A549 (cell line): ENCODE data around the gene PRPF8. TPM values are rescaled to one million over a fixed set of nuclear protein-coding genes. Genes with fewer than 3 reads are reported as not detected.

Experiments used
- ATAC-seq, 2 experiments: fragments of 200-7000 bp in 1 of 2; fragments of >200 bp in 1 of 2; cut with Nextera tagmentation in 1 of 2; cut with Tn5 transposase in 1 of 2; 3 replicates each; pipeline versions ENCODE4 v1.8.0 to v1.9.1; 2018 to 2020; ENCODE audit warnings: mild to moderate bottlenecking in 1 of 2, moderate library complexity in 1 of 2
- CTCF ChIA-PET: fragments of 300-600 bp; sonication (Branson Sonifier 250); formaldehyde crosslinking; extraction: SDS; loops from one replicate; lab custom pipeline; 2021; ENCODE audit warnings: antibody characterized with exemption, inconsistent platforms; lab: Yijun Ruan, JAX
- POLR2A ChIA-PET: fragments of 350-600 bp; formaldehyde crosslinking; extraction: SDS; loops from one replicate; lab custom pipeline; 2021; ENCODE audit warnings: antibody characterized with exemption, inconsistent platforms; lab: Yijun Ruan, JAX
- DNase-seq, 2 experiments: peaks; one replicate each; pipeline versions ENCODE4 v3.0.0 to v3.0.0-alpha.2; 2011 to 2016; ENCODE audit warnings: low read depth in 1 of 2, low spot score in 1 of 2
- FAIRE-seq: peaks from 2 replicates; lab custom pipeline; 2011; peaks lifted over from hg19 to GRCh38; lab: Jason Lieb, UNC
- H3K27ac ChIP-seq, 2 experiments: fragments of >200 bp; sonication (Bioruptor Twin); formaldehyde crosslinking; 3 replicates each; pipeline ENCODE4 v1.5.1; 2016 to 2017
- H3K4me1 ChIP-seq: fragments of >200 bp; sonication (Bioruptor Twin); formaldehyde crosslinking; 3 replicates; pipeline ENCODE4 v1.6.1; 2016
- H3K4me2 ChIP-seq: fragments of >200 bp; sonication (Bioruptor Twin); formaldehyde crosslinking; 3 replicates; pipeline ENCODE4 v1.6.1; 2016
- H3K4me3 ChIP-seq: fragments of >200 bp; sonication (Bioruptor Twin); formaldehyde crosslinking; 3 replicates; pipeline ENCODE4 v1.5.1; 2016
- H3K9me3 ChIP-seq: fragments of >200 bp; sonication (Bioruptor Twin); formaldehyde crosslinking; 3 replicates; pipeline ENCODE4 v1.6.1; 2016
- CBX2 ChIP-seq: fragments of 200-600 bp; sonication (generic); IDR thresholded peaks from 2 replicates; pipeline ENCODE4 v1.6.1; 2016; ENCODE audit warnings: low read depth, mild to moderate bottlenecking, borderline replicate concordance
- CHD2 ChIP-seq: fragments of 150-350 bp; IDR thresholded peaks from 2 replicates; pipeline ENCODE4 v1.6.1; 2014; ENCODE audit warnings: low read length; ENCODE audit not compliant: partially characterized antibody
- CHD4 ChIP-seq: fragments of 200-600 bp; sonication (generic); IDR thresholded peaks from 2 replicates; pipeline ENCODE4 v1.6.1; 2016; ENCODE audit warnings: antibody characterized with exemption, mild to moderate bottlenecking, borderline replicate concordance
- EHF ChIP-seq: fragments of 250-450 bp; sonication (Bioruptor Pico); IDR thresholded peaks from 2 replicates; pipeline ENCODE4 v1.5.0; 2020; ENCODE audit warnings: mild to moderate bottlenecking
- EHMT2 ChIP-seq: fragments of 200-600 bp; sonication (generic); IDR thresholded peaks from 2 replicates; pipeline ENCODE4 v1.6.1; 2016; ENCODE audit warnings: antibody characterized with exemption, low read depth, mild to moderate bottlenecking, moderate library complexity
- ESRRA ChIP-seq: fragments of 150-350 bp; IDR thresholded peaks from 2 replicates; pipeline ENCODE4 v1.6.1; 2014; ENCODE audit warnings: mild to moderate bottlenecking, low read length, borderline replicate concordance
- FOSL2 ChIP-seq, 2 experiments: fragments of 450-650 bp in 1 of 2; fragments of >200 bp in 1 of 2; sonication (Bioruptor Twin) in 1 of 2; formaldehyde crosslinking; IDR thresholded peaks; 2 replicates each; pipeline versions ENCODE4 v1.5.0 to v1.6.1; 2016 to 2020; ENCODE audit warnings: mild to moderate bottlenecking in 1 of 2, moderate library complexity in 1 of 2
- FOXS1 ChIP-seq: fragments of 250-450 bp; sonication (Bioruptor Pico); IDR thresholded peaks from 2 replicates; pipeline ENCODE4 v1.5.0; 2020; ENCODE audit warnings: mild to moderate bottlenecking, moderate library complexity
- GATA3 ChIP-seq: IDR thresholded peaks from 2 replicates; pipeline ENCODE4 v1.6.1; 2012; ENCODE audit warnings: borderline replicate concordance
- HDAC2 ChIP-seq: fragments of 200-600 bp; sonication (generic); IDR thresholded peaks from 2 replicates; pipeline ENCODE4 v1.6.1; 2016
- HOXA7 ChIP-seq: fragments of 250-450 bp; sonication (Bioruptor Pico); IDR thresholded peaks from 2 replicates; pipeline ENCODE4 v1.5.0; 2020; ENCODE audit warnings: mild to moderate bottlenecking, moderate library complexity
- NFE2L2 ChIP-seq: fragments of 150-350 bp; conservative IDR thresholded peaks from 2 replicates; pipeline ENCODE4 v1.6.1; 2014; ENCODE audit warnings: low read length
- NPAS2 ChIP-seq: fragments of 250-450 bp; sonication (Bioruptor Pico); IDR thresholded peaks from 2 replicates; pipeline ENCODE4 v1.8.0; 2022; ENCODE audit warnings: mild to moderate bottlenecking, moderate library complexity, borderline replicate concordance
- PHF8 ChIP-seq: fragments of 200-600 bp; sonication (generic); IDR thresholded peaks from 2 replicates; pipeline ENCODE4 v1.6.1; 2016; ENCODE audit warnings: low read depth, mild to moderate bottlenecking, antibody characterized with exemption, moderate library complexity, borderline replicate concordance
- POLR2A ChIP-seq: IDR thresholded peaks from 2 replicates; pipeline ENCODE4 v1.6.1; 2012; ENCODE audit warnings: mild to moderate bottlenecking, low read length
- POLR2AphosphoS2 ChIP-seq: conservative IDR thresholded peaks from 2 replicates; pipeline ENCODE4 v1.6.1; 2012; ENCODE audit warnings: low read length, improper control_type of control experiment, inconsistent platforms
- RCOR1 ChIP-seq: fragments of 150-350 bp; IDR thresholded peaks from 2 replicates; pipeline ENCODE4 v1.6.1; 2014; ENCODE audit warnings: antibody characterized with exemption, low read length, low read depth
- RFX5 ChIP-seq: fragments of 450-650 bp; IDR thresholded peaks from 2 replicates; pipeline ENCODE4 v1.7.1; 2014; ENCODE audit warnings: antibody characterized with exemption, mild to moderate bottlenecking, moderate library complexity
- SMC3 ChIP-seq: fragments of >200 bp; sonication (Bioruptor Twin); formaldehyde crosslinking; IDR thresholded peaks from 3 replicates; pipeline ENCODE4 v1.6.1; 2018; ENCODE audit warnings: inconsistent platforms
- TFCP2L1 ChIP-seq: fragments of 250-450 bp; sonication (Bioruptor Pico); IDR thresholded peaks from 2 replicates; pipeline ENCODE4 v1.5.0; 2021; ENCODE audit warnings: mild to moderate bottlenecking
- ZFP36 ChIP-seq: fragments of 450-650 bp; IDR thresholded peaks from 2 replicates; pipeline ENCODE4 v1.6.1; 2014; ENCODE audit warnings: borderline replicate concordance; ENCODE audit not compliant: partially characterized antibody
- ZNF302 ChIP-seq: fragments of 250-450 bp; sonication (Bioruptor Pico); IDR thresholded peaks from 2 replicates; pipeline ENCODE4 v1.9.0; 2021; ENCODE audit warnings: inconsistent platforms, mild to moderate bottlenecking, moderate library complexity
- WGBS: methylation state at CpG from one replicate; pipeline ENCODE4 v1.1.6; 2017; ENCODE audit errors: missing lambda C conversion rate; 5-methylcytosine and 5-hydroxymethylcytosine counted together
- polyA plus RNA-seq, 4 experiments: library from polyadenylated mRNA; depleted of rRNA in 3 of 4; stranded (reverse); fragments of >200 nt; fragmentation: RNase III in 1 of 4; extraction: RNeasy Plus Mini Kit Qiagen cat#74134 plus additional on column Dnase treatment in 1 of 4; gene quantifications; 2 replicates in 3 of 4; 3 replicates in 1 of 4; pipeline ENCODE4 v1.2.3, GENCODE V29; 2011 to 2017
- TF ChIP-seq, protein P1 (sequence below): fragments of 150-350 bp; IDR thresholded peaks from 2 replicates; pipeline ENCODE4 v1.6.1; 2014; ENCODE audit warnings: low read depth, mild to moderate bottlenecking, low read length
- TF ChIP-seq, protein P2 (sequence below): fragments of >200 bp; sonication (Bioruptor Twin); formaldehyde crosslinking; IDR thresholded peaks from 3 replicates; pipeline ENCODE4 v1.6.1; 2016
- TF ChIP-seq, protein P3 (sequence below): fragments of 250-450 bp; sonication (Bioruptor Pico); IDR thresholded peaks from 2 replicates; pipeline ENCODE4 v1.5.0; 2020; ENCODE audit warnings: low read depth, mild to moderate bottlenecking, moderate library complexity
- TF ChIP-seq, protein P4 (sequence below): fragments of 450-650 bp; IDR thresholded peaks from 2 replicates; pipeline ENCODE4 v1.6.1; 2014; ENCODE audit warnings: antibody characterized with exemption
- TF ChIP-seq, protein P5 (sequence below): fragments of >200 bp; sonication (Bioruptor Twin); formaldehyde crosslinking; IDR thresholded peaks from 3 replicates; pipeline ENCODE4 v1.5.1; 2016

The PRPF8 gene
- polyA plus RNA-seq, 2 of the 4 experiments (the other 2 are of a cell fraction), result 234 to 263 TPM

DNA sequence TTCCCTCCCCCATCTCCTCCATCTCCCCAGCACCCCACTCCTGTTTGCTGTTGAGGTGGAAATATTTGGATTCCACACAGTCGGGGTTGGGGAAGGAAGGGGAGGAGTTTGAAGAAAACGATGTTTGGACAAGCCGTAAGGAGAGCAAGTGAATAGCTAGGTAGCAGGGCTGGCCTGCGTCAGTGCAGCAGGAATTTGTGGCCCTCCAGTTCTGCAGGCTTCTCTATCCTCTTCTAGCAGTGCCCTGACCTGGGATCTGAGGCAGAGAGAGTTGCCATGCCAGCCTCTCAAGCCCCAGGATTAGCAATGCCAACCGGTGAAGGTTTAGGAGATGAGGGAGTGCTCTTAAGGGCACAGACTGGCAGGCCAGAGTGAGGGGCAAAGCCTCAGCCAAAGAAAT is 13.0 kb upstream of the PRPF8 start:
- DNase-seq, result no peak
- peak; percentile 53 to 64; a peak in 4 of 6 replicates for ATAC-seq
- WGBS, result 36% methylated on average over 5 of the region's 5 CpGs

DNA sequence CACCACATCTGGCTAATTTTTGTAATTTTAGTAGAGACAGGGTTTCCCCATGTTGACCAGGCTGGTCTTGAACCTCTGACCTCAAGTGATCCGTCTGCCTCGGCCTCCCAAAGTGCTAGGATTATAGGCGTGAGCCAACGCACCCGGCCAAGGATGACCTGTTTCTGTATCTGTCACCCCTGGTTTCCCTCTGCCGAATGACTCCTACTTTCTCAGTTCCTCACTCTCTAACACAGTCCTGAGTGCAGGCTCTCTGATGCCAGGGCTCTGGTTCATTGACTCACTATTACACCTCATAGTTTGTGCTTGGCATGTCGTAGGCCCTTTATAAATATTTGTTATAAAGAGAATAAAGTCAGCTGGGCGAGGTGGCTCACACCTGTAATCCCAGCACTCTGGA is 10.7 kb upstream of the PRPF8 start:
- 80% methylated on average over 8 of the region's 8 CpGs for WGBS
- FAIRE-seq (no peak), DNase-seq (no peak), ATAC-seq (no peak)
- Histone ChIP-seq H3K4me2 (no peak overlapping the region), H3K9me3 (no peaks in the 10 kb centered on the region), H3K4me1 (0 out of 3 replicates have a peak, but pooled peaks cover 5% of the 10 kb centered on the region), H3K27ac (no peak overlapping the region), H3K4me3 (no peak overlapping the region)
- TF ChIP-seq CHD2 (no peak), NFE2L2 (no peak), CHD4 (no peak), POLR2AphosphoS2 (no peak), FOSL2 (IDR thresholded peaks at IDR 0.05) (no peak), FOSL2 (CRISPR knock-in tag; IDR thresholded peaks at IDR 0.05) (no peak), EHF (CRISPR knock-in tag) (no peak), ESRRA (no peak)
- ChIA-PET POLR2A (interaction anchor here (0.6 kb wide), 1 partner anchor 12 kb away, joined by 6 read pairs; no protein-coding TSS in a partner anchor), CTCF (interaction anchor here (0.7 to 1.7 kb wide), 3 partner anchors 12 to 47 kb away, joined by 4 to 5 read pairs (median 5); no protein-coding TSS in a partner anchor)

More for the DNA sequence above, 13.0 kb upstream of the PRPF8 start:
- H3K27ac ChIP-seq, result no peak overlapping the region
- FAIRE-seq, result no peak
- no peak overlapping the region for H3K4me2 ChIP-seq
- H3K4me1 ChIP-seq, result 0 out of 3 replicates have a peak, but pooled peaks cover 5% of the 10 kb centered on the region
- POLR2A ChIA-PET, result no interaction called here
- TF ChIP-seq SMC3 (no peak), FOXS1 (CRISPR knock-in tag) (no peak), CHD4 (no peak), POLR2A (no peak), RCOR1 (no peak), NPAS2 (no peak), HDAC2 (no peak), GATA3 (no peak), ZFP36 (no peak), HOXA7 (no peak)
- TF ChIP-seq, protein P1, sequence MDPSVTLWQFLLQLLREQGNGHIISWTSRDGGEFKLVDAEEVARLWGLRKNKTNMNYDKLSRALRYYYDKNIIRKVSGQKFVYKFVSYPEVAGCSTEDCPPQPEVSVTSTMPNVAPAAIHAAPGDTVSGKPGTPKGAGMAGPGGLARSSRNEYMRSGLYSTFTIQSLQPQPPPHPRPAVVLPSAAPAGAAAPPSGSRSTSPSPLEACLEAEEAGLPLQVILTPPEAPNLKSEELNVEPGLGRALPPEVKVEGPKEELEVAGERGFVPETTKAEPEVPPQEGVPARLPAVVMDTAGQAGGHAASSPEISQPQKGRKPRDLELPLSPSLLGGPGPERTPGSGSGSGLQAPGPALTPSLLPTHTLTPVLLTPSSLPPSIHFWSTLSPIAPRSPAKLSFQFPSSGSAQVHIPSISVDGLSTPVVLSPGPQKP, result no peak
- H3K9me3 ChIP-seq, result no peaks in the 10 kb centered on the region
- CTCF ChIA-PET, result interaction anchor here (1.0 to 2.2 kb wide), 2 partner anchors 28 to 49 kb away, joined by 3 to 6 read pairs; partner anchors contain the start of gene RILP
- H3K4me3 ChIP-seq, result no peak overlapping the region

DNA sequence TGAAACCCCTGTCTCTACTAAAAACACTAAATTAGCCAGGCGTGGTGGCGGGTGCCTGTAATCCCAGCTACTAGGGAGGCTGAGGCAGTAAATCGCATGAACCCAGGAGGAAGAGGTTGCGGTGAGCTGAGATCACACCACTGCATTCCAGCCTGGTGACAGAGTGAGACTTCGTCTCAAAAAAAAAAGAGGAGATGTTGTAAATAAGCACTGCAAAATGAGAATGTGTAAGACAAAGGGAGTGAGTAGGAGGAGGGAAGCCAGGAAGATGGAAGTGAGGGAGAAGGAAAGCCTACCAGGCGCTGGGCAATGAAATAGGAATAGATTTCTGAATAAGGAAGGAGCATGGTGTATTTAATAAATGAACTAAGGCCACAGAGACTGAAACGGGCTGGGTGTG is 8.7 kb upstream of the PRPF8 start:
- ATAC-seq (no peak), DNase-seq (no peak), FAIRE-seq (no peak)
- ChIA-PET CTCF (interaction anchor here (0.6 to 1.5 kb wide), 2 partner anchors 24 to 653 kb away, joined by 4 to 8 read pairs; no protein-coding TSS in a partner anchor), POLR2A (no interaction called here)
- no peak overlapping the region for H3K4me3 ChIP-seq
- H3K9me3 ChIP-seq, result no peaks in the 10 kb centered on the region
- H3K27ac ChIP-seq, result no peak overlapping the region
- no peak overlapping the region for H3K4me2 ChIP-seq
- 0 out of 3 replicates have a peak, but pooled peaks cover 5% of the 10 kb centered on the region for H3K4me1 ChIP-seq
- 71% methylated on average over 7 of the region's 7 CpGs for WGBS
- TF ChIP-seq PHF8, result no peak
- no peak for TF ChIP-seq GATA3
- TF ChIP-seq CHD2, result no peak
- TF ChIP-seq, protein P2, sequence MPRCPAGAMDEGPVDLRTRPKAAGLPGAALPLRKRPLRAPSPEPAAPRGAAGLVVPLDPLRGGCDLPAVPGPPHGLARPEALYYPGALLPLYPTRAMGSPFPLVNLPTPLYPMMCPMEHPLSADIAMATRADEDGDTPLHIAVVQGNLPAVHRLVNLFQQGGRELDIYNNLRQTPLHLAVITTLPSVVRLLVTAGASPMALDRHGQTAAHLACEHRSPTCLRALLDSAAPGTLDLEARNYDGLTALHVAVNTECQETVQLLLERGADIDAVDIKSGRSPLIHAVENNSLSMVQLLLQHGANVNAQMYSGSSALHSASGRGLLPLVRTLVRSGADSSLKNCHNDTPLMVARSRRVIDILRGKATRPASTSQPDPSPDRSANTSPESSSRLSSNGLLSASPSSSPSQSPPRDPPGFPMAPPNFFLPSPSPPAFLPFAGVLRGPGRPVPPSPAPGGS, result no peak
- TF ChIP-seq TFCP2L1 (CRISPR knock-in tag), result no peak
- TF ChIP-seq, protein P3, sequence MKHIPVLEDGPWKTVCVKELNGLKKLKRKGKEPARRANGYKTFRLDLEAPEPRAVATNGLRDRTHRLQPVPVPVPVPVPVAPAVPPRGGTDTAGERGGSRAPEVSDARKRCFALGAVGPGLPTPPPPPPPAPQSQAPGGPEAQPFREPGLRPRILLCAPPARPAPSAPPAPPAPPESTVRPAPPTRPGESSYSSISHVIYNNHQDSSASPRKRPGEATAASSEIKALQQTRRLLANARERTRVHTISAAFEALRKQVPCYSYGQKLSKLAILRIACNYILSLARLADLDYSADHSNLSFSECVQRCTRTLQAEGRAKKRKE (CRISPR knock-in tag), result no peak
- no peak for TF ChIP-seq EHMT2
- TF ChIP-seq ESRRA, result no peak
- TF ChIP-seq CBX2, result no peak
- no peak for TF ChIP-seq RFX5
- TF ChIP-seq, protein P4, sequence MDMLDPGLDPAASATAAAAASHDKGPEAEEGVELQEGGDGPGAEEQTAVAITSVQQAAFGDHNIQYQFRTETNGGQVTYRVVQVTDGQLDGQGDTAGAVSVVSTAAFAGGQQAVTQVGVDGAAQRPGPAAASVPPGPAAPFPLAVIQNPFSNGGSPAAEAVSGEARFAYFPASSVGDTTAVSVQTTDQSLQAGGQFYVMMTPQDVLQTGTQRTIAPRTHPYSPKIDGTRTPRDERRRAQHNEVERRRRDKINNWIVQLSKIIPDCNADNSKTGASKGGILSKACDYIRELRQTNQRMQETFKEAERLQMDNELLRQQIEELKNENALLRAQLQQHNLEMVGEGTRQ, result no peak
- TF ChIP-seq, protein P5, sequence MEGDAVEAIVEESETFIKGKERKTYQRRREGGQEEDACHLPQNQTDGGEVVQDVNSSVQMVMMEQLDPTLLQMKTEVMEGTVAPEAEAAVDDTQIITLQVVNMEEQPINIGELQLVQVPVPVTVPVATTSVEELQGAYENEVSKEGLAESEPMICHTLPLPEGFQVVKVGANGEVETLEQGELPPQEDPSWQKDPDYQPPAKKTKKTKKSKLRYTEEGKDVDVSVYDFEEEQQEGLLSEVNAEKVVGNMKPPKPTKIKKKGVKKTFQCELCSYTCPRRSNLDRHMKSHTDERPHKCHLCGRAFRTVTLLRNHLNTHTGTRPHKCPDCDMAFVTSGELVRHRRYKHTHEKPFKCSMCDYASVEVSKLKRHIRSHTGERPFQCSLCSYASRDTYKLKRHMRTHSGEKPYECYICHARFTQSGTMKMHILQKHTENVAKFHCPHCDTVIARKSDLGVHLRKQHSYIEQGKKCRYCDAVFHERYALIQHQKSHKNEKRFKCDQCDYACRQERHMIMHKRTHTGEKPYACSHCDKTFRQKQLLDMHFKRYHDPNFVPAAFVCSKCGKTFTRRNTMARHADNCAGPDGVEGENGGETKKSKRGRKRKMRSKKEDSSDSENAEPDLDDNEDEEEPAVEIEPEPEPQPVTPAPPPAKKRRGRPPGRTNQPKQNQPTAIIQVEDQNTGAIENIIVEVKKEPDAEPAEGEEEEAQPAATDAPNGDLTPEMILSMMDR, result no peak
- no peak for TF ChIP-seq HOXA7
- TF ChIP-seq POLR2AphosphoS2, result no peak
- TF ChIP-seq ZNF302 (CRISPR knock-in tag), result no peak
- TF ChIP-seq, all 56 proteins: peak for 0
